BLaER1 (cell line): ENCODE measurements around the gene WDR91.

Source experiments
- H3K27ac ChIP-seq: shearing (Covaris generic); formaldehyde crosslinking; 2 replicates; pipeline ENCODE4 v1.8.1; 2022
- H3K27me3 ChIP-seq: shearing (Covaris generic); formaldehyde crosslinking; 2 replicates; pipeline ENCODE4 v1.8.1; 2022
- H3K36me3 ChIP-seq: shearing (Covaris generic); formaldehyde crosslinking; 2 replicates; pipeline ENCODE4 v1.8.1; 2022
- H3K4me1 ChIP-seq: shearing (Covaris generic); formaldehyde crosslinking; 2 replicates; pipeline ENCODE4 v1.8.1; 2022
- H3K4me2 ChIP-seq: shearing (Covaris generic); formaldehyde crosslinking; 2 replicates; pipeline ENCODE4 v1.8.1; 2022
- H3K4me3 ChIP-seq: shearing (Covaris generic); formaldehyde crosslinking; 2 replicates; pipeline ENCODE4 v1.8.1; 2022
- H3K9ac ChIP-seq: shearing (Covaris generic); formaldehyde crosslinking; 2 replicates; pipeline ENCODE4 v1.8.1; 2022
- H3K9me3 ChIP-seq: shearing (Covaris generic); formaldehyde crosslinking; 2 replicates; pipeline ENCODE4 v1.8.1; 2022
- H4K20me1 ChIP-seq: shearing (Covaris generic); formaldehyde crosslinking; 2 replicates; pipeline ENCODE4 v1.8.1; 2022
- Cebpa-rat ChIP-seq: shearing (Covaris generic); IDR thresholded peaks from 2 replicates; pipeline ENCODE4 v1.8.1; 2022

WDR91 gene

DNA sequence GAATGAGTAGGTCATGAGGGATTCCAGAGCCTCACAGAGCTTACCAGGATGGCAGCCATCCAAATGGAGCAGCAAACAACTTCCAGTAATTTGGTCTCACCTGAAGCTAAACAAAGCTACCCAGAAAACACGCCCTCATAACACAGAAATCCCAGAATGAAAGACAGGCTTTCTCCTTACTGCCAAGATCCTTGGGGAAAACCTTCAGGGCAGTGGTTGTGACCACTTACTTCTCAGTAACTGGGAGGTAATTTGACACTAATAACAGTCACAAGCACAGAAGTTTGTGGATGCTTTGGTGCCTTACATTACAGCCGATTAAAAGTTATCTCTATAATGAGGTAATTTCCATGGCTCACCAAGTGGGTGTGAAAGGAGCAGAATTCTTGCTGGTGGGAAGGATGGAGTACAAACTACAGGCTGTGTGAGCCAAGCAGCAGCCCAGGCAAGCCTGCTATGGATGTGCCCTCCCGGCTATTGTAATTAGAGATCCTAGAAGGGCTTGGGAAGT lies 10.4 kb downstream of the WDR91 start:
- Histone ChIP-seq H3K4me3 (no peak overlapping the region), H4K20me1 (no peaks in the 10 kb centered on the region), H3K4me1 (peaks cover 49% of the 10 kb centered on the region), H3K9me3 (no peaks in the 10 kb centered on the region), H3K36me3 (peaks cover 72% of the 10 kb centered on the region), H3K27me3 (no peaks in the 10 kb centered on the region), H3K4me2 (no peak overlapping the region), H3K9ac (no peak overlapping the region), H3K27ac (no peak overlapping the region)
- TF ChIP-seq Cebpa-rat = no peak

DNA sequence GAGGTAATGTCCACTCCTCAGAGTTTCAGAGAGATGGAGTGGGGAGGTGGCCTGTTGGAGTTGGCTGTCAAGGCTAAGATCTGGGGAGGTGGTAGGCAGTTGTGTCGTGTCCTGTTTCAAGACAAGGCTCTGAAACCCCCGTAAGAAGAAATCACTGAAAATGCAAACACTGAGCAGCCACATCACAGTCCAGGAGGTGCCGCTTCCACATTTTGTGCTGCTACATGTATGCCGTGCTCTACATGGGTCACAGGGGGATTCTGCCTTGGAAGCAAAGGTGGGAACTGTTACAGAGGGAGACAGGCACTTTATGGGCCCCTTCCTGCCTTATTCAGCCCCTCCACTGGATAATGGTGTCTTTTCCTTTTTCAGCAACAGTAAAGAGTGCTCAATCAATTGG lies 11.9 kb downstream of the WDR91 start:
- H4K20me1 ChIP-seq = no peaks in the 10 kb centered on the region
- no peaks in the 10 kb centered on the region for H3K9me3 ChIP-seq
- peaks cover 75% of the 10 kb centered on the region for H3K36me3 ChIP-seq
- H3K4me2 ChIP-seq = no peak overlapping the region
- H3K27ac ChIP-seq = no peak overlapping the region
- no peak overlapping the region for H3K9ac ChIP-seq
- H3K27me3 ChIP-seq = no peaks in the 10 kb centered on the region
- TF ChIP-seq Cebpa-rat = no peak
- peaks cover 49% of the 10 kb centered on the region for H3K4me1 ChIP-seq
- H3K4me3 ChIP-seq = no peak overlapping the region

DNA sequence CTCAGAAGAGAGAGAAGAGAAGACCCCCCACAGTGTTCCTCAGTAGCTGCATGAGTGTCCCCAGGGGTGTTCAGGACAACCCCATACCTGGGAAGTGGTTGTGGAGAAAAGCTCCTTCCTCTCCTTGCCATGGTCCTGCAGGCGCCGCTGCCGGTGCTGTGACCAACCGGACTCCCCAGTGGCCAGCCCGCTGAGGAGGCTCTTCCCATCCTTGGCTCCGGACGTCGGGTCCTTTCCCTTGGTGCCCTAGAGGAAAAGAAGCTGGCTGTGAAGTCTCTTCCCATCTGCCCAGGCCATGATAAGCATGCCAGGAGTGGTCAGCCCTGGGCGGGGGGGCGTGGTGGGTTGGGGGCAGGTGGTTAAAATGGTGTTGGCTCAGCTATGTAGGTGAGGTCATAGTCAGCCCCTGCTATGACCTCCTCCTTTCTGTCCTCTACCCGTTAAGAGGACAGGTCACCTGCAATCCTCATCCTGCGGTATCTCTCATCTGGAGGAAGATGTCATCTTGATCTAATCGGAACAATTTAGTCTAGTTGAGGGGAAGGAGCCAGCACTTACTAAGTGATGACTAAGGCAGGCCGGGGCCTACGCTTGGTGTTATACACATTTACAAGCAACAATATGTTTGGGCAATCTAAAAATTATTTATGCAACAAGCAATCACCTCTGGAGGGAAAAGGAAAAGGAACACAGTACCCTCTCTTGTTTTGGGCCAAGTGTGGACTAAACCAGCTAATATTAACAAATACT lies 13.2 kb downstream of the WDR91 start:
- Histone ChIP-seq H3K9ac (no peak overlapping the region), H3K4me2 (no peak overlapping the region), H3K9me3 (no peaks in the 10 kb centered on the region), H3K4me3 (no peak overlapping the region), H3K36me3 (peaks cover 72% of the 10 kb centered on the region), H3K4me1 (peaks cover 49% of the 10 kb centered on the region), H3K27me3 (no peaks in the 10 kb centered on the region), H3K27ac (no peak overlapping the region), H4K20me1 (no peaks in the 10 kb centered on the region)
- TF ChIP-seq Cebpa-rat = no peak

- H3K4me2 ChIP-seq = no peak overlapping the region
- H3K27ac ChIP-seq = no peak overlapping the region
- peaks cover 77% of the 10 kb centered on the region for H3K36me3 ChIP-seq
- H4K20me1 ChIP-seq = no peaks in the 10 kb centered on the region
- no peaks in the 10 kb centered on the region for H3K9me3 ChIP-seq
- no peak overlapping the region for H3K9ac ChIP-seq
- TF ChIP-seq Cebpa-rat = no peak
- no peak overlapping the region for H3K4me3 ChIP-seq
- no peaks in the 10 kb centered on the region for H3K27me3 ChIP-seq
- peaks cover 49% of the 10 kb centered on the region for H3K4me1 ChIP-seq
These were observed 14.0 kb downstream of the WDR91 start for GRCh38 chr7:135197343-135197742.

- Histone ChIP-seq H3K27ac (0 out of 2 replicates have a peak overlapping the region, but pooled peaks have one; percentile 28), H4K20me1 (no peaks in the 10 kb centered on the region), H3K4me3 (no peak overlapping the region), H3K36me3 (peaks cover 79% of the 10 kb centered on the region), H3K9me3 (no peaks in the 10 kb centered on the region), H3K9ac (no peak overlapping the region), H3K4me1 (peaks cover 43% of the 10 kb centered on the region), H3K27me3 (no peaks in the 10 kb centered on the region), H3K4me2 (peak overlapping the region; percentile 88)
- no peak for TF ChIP-seq Cebpa-rat
These were observed 15.2 kb downstream of the WDR91 start for GRCh38 chr7:135195968-135196629.

- peaks cover 79% of the 10 kb centered on the region for H3K36me3 ChIP-seq
- H3K9ac ChIP-seq = no peak overlapping the region
- no peaks in the 10 kb centered on the region for H3K27me3 ChIP-seq
- peak overlapping the region; percentile 71; the same call in 1 of the 2 replicates for H3K27ac ChIP-seq
- H3K4me2 ChIP-seq = peak overlapping the region; percentile 88
- peaks cover 43% of the 10 kb centered on the region for H3K4me1 ChIP-seq
- no peaks in the 10 kb centered on the region for H3K9me3 ChIP-seq
- H3K4me3 ChIP-seq = peak overlapping the region; percentile 49
- no peaks in the 10 kb centered on the region for H4K20me1 ChIP-seq
- TF ChIP-seq Cebpa-rat = no peak
These were observed 16.2 kb downstream of the WDR91 start for GRCh38 chr7:135195156-135195555.

DNA sequence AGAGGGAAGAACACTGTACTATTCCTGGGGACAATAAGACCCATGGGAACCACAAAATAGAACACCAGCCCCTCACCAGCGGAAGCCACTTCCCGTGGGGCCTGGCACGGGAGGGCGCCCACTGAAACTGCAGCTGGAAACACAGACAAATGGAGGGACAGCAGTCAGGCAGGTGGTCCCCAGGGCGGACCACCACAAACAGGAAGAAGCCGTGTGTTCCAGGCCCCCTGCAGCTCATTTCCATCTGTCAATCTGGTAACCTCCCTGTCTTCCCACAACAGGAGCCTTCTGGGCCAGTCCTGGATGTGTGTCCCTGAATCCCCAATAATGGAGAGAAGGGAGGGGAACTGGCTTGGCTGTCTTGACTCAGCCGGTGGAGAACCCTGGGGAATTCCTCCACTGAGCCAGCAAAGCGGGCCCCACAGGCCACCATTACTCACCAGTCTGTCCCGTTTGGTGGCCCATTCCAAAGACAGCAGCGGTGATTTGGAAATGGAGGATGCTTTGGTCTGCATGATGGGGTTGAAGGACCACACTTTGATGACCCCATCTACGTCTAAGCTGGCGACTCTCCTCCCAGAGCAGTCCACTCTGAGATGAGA lies 16.7 kb downstream of the WDR91 start:
- peak overlapping the region; percentile 88 for H3K4me2 ChIP-seq
- H3K27me3 ChIP-seq = no peaks in the 10 kb centered on the region
- H4K20me1 ChIP-seq = no peaks in the 10 kb centered on the region
- peaks cover 43% of the 10 kb centered on the region for H3K4me1 ChIP-seq
- peak overlapping the region; percentile 71 for H3K27ac ChIP-seq
- TF ChIP-seq Cebpa-rat = no peak
- no peaks in the 10 kb centered on the region for H3K9me3 ChIP-seq
- H3K4me3 ChIP-seq = peak overlapping the region; percentile 49
- H3K36me3 ChIP-seq = peaks cover 78% of the 10 kb centered on the region
- peak overlapping the region; percentile 68 for H3K9ac ChIP-seq

GRCh38 chr7:135193615-135194081 lies 17.7 kb downstream of the WDR91 start:
- H3K9ac ChIP-seq = peak overlapping the region; percentile 68; the same call in 1 of the 2 replicates
- H3K9me3 ChIP-seq = no peaks in the 10 kb centered on the region
- TF ChIP-seq Cebpa-rat = no peak

GRCh38 chr7:135192914-135193536 lies 18.3 kb downstream of the WDR91 start:
- Histone ChIP-seq H3K4me1 (peaks cover 43% of the 10 kb centered on the region), H3K4me3 (no peak overlapping the region), H3K9ac (0 out of 2 replicates have a peak overlapping the region, but pooled peaks have one; percentile 13)

More at GRCh38 chr7:135193615-135194081, 17.7 kb downstream of the WDR91 start:
- peak overlapping the region; percentile 88 for H3K4me2 ChIP-seq
- peaks cover 78% of the 10 kb centered on the region for H3K36me3 ChIP-seq
- H3K27me3 ChIP-seq = no peaks in the 10 kb centered on the region
- H3K27ac ChIP-seq = peak overlapping the region; percentile 71
- peaks cover 43% of the 10 kb centered on the region for H3K4me1 ChIP-seq
- H4K20me1 ChIP-seq = no peaks in the 10 kb centered on the region
- H3K4me3 ChIP-seq = 0 out of 2 replicates have a peak overlapping the region, but pooled peaks have one; percentile 49

More at GRCh38 chr7:135192914-135193536, 18.3 kb downstream of the WDR91 start:
- Histone ChIP-seq H3K36me3 (peaks cover 78% of the 10 kb centered on the region), H3K27ac (peak overlapping the region; percentile 71), H3K4me2 (peak overlapping the region; percentile 88), H3K9me3 (no peaks in the 10 kb centered on the region), H4K20me1 (no peaks in the 10 kb centered on the region), H3K27me3 (no peaks in the 10 kb centered on the region)
- no peak for TF ChIP-seq Cebpa-rat
